H1 (cell line): ENCODE data around the gene PPP1R12B. TPM values are rescaled to one million over a fixed set of nuclear protein-coding genes. Genes with fewer than 3 reads are reported as not detected.

ENCODE experiments used
- BCL11A ChIP-seq, 2 experiments: IDR thresholded peaks; one replicate each; pipeline ENCODE4 v1.6.1; 2011; ENCODE audit warnings: low read depth in 2 of 2, low read length in 2 of 2, mild to moderate bottlenecking in 2 of 2
- CHD7 ChIP-seq: fragments of 300-600 bp; sonication (generic); IDR thresholded peaks from 2 replicates; pipeline ENCODE4 v1.7.1; 2012; ENCODE audit warnings: low read length, moderate library complexity, mild to moderate bottlenecking, inconsistent platforms; ENCODE audit not compliant: insufficient replicate concordance
- RFX5 ChIP-seq: IDR thresholded peaks from 2 replicates; pipeline ENCODE4 v1.6.1; 2011; ENCODE audit warnings: low read depth, low read length, improper control_type of control experiment, borderline replicate concordance
- RNF2 ChIP-seq: fragments of 200-900, 300-1000 bp; sonication (generic); IDR thresholded peaks from 2 replicates; pipeline ENCODE4 v1.7.1; 2016; ENCODE audit warnings: borderline replicate concordance, low read depth, mild to moderate bottlenecking, antibody characterized with exemption, low read length; ENCODE audit not compliant: poor library complexity, severe bottlenecking; ENCODE audit errors: missing control alignments
- polyA plus RNA-seq, 7 experiments: library from polyadenylated mRNA; depleted of rRNA in 3 of 7; stranded (reverse) in 5 of 7; unstranded in 2 of 7; fragments of >200 nt in 5 of 7; fragments of 200-250 nt in 2 of 7; gene quantifications; 1 replicate in 5 of 7; 2 replicates in 1 of 7; 4 replicates in 1 of 7; pipeline versions ENCODE4 v1.2.1 to v1.2.3, GENCODE V29; 2011 to 2013; ENCODE audit warnings: missing spikeins in 2 of 7, mixed read lengths in 2 of 7
- total RNA-seq: library from RNA; stranded (reverse); fragmentation: NEBNext Ultra II Directional; extraction: Animal tissue kit (Norgen Biotek cat#: 25700); gene quantifications from 2 replicates; pipeline ENCODE4 v1.2.1, GENCODE V29; 2021

PPP1R12B gene
- total and polyA plus RNA-seq, 2 of the 8 experiments (the other 6 are each of a cell fraction or from before 2014, with no cell fraction given), result 7.9 to 18.7 TPM

GRCh38 chr1:202452508-202452907 is 104.0 kb downstream of the PPP1R12B start (continued):
- TF ChIP-seq CHD7 (no peak), BCL11A (IDR thresholded peaks at IDR 0.05; ENCODE audit: low read depth in 2 of 2, low read length in 2 of 2) (no peak), RNF2 (no peak), RFX5 (no peak)
